HepG2 (cell line): ENCODE results near the gene CALML4.

Experiments used
- AGO1 ChIP-seq: fragments of 200-400 bp; formaldehyde crosslinking; IDR thresholded peaks from 2 replicates; pipeline ENCODE4 v1.6.1; 2017; ENCODE audit warnings: mild to moderate bottlenecking, low read depth, low read length, moderate library complexity; ENCODE audit not compliant: poor library complexity, severe bottlenecking
- IRF2 ChIP-seq: IDR thresholded peaks from 2 replicates; pipeline ENCODE4 v1.6.1; 2018; ENCODE audit warnings: missing genetic modification reagents, missing compliant biosample characterization
- NKX3-1 ChIP-seq: sonication (generic); formaldehyde crosslinking; IDR thresholded peaks from 2 replicates; pipeline ENCODE4 v1.5.0; 2020; ENCODE audit warnings: missing genetic modification reagents
- PCBP2 ChIP-seq: fragments of 200-400 bp; formaldehyde crosslinking; optimal IDR thresholded peaks from 2 replicates; pipeline ENCODE3; 2018; ENCODE audit warnings: low read length, low read depth; ENCODE audit not compliant: poor library complexity, severe bottlenecking
- REST ChIP-seq, 2 experiments: IDR thresholded peaks; 2 replicates each; pipeline ENCODE4 v1.6.1; 2011 to 2012; ENCODE audit warnings: low read length in 2 of 2, borderline replicate concordance in 1 of 2, low read depth in 1 of 2, mild to moderate bottlenecking in 1 of 2, moderate library complexity in 1 of 2
- SRSF9 ChIP-seq: fragments of 200-400 bp; formaldehyde crosslinking; IDR thresholded peaks from 2 replicates; pipeline ENCODE4 v1.6.1; 2018; ENCODE audit warnings: borderline replicate concordance, mild to moderate bottlenecking, low read depth, low read length; ENCODE audit not compliant: insufficient read depth, poor library complexity, severe bottlenecking
- TCF7 ChIP-seq: sonication (generic); IDR thresholded peaks from 2 replicates; pipeline ENCODE4 v1.6.1; 2016; ENCODE audit warnings: antibody characterized with exemption, low read depth
- TEAD2 ChIP-seq: sonication (generic); formaldehyde crosslinking; IDR thresholded peaks from 2 replicates; pipeline ENCODE4 v1.9.0; 2021; ENCODE audit warnings: missing genetic modification reagents
- THYN1 ChIP-seq: sonication (generic); formaldehyde crosslinking; IDR thresholded peaks from 2 replicates; pipeline ENCODE4 v1.8.1; 2023; ENCODE audit warnings: low read depth, mild to moderate bottlenecking, moderate library complexity, missing genetic modification reagents, borderline replicate concordance
- ZFY ChIP-seq: sonication (generic); formaldehyde crosslinking; IDR thresholded peaks from 2 replicates; pipeline ENCODE4 v1.4.0; 2020; ENCODE audit warnings: missing genetic modification reagents
- ZNF124 ChIP-seq: sonication (generic); formaldehyde crosslinking; IDR thresholded peaks from 2 replicates; pipeline ENCODE4 v1.4.0; 2020; ENCODE audit warnings: missing genetic modification reagents
- TF ChIP-seq, protein P1 (sequence below): IDR thresholded peaks from 2 replicates; pipeline ENCODE4 v1.6.1; 2018; ENCODE audit warnings: missing genetic modification reagents

DNA sequence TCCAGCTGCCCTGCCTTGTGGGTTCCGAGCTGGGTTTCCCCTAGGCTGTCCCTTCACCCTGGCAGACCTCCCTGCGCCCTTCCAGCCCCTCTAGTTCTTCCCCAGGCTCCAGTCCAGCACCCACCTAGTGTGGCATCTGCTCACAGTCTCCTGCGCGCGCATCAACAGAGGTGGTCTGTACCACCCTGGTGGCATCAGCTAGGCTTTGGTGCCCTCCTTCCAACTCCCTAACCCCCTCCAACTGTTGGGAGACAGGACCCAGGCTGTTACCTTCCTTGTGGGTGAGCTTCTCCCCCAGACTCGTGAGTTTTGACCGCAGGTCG lies 8.0 kb downstream of the CALML4 start:
- no peak for TF ChIP-seq IRF2 (CRISPR knock-in tag)
- TF ChIP-seq, protein P1, sequence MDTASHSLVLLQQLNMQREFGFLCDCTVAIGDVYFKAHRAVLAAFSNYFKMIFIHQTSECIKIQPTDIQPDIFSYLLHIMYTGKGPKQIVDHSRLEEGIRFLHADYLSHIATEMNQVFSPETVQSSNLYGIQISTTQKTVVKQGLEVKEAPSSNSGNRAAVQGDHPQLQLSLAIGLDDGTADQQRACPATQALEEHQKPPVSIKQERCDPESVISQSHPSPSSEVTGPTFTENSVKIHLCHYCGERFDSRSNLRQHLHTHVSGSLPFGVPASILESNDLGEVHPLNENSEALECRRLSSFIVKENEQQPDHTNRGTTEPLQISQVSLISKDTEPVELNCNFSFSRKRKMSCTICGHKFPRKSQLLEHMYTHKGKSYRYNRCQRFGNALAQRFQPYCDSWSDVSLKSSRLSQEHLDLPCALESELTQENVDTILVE (CRISPR knock-in tag) = no peak
- TF ChIP-seq AGO1 = no peak
- TF ChIP-seq REST (IDR thresholded peaks at IDR 0.05; ENCODE audit: borderline replicate concordance in 1 of 2, low read depth in 1 of 2, low read length in 2 of 2) = no peak
- no peak for TF ChIP-seq TEAD2 (CRISPR knock-in tag)
- no peak for TF ChIP-seq SRSF9
- TF ChIP-seq PCBP2 = no peak
- TF ChIP-seq THYN1 (CRISPR knock-in tag) = no peak
- no peak for TF ChIP-seq NKX3-1
- TF ChIP-seq ZNF124 (CRISPR knock-in tag) = no peak
- no peak for TF ChIP-seq ZFY (CRISPR knock-in tag)
- TF ChIP-seq TCF7 = no peak
